HCT116 (cell line): ENCODE measurements around the gene ZBTB20.

Source experiments
- CEBPB ChIP-seq: IDR thresholded peaks from 2 replicates; pipeline ENCODE4 v1.6.1; 2012; ENCODE audit warnings: low read depth
- EZH2 ChIP-seq: fragments of 200-600 bp; sonication (generic); IDR thresholded peaks from 2 replicates; pipeline ENCODE4 v1.6.1; 2017; ENCODE audit warnings: antibody characterized with exemption, mixed run types
- JUND ChIP-seq: IDR thresholded peaks from 2 replicates; pipeline ENCODE4 v1.6.1; 2012
- POLR2A ChIP-seq: IDR thresholded peaks from 2 replicates; pipeline ENCODE4 v1.7.0; 2011; ENCODE audit warnings: borderline replicate concordance; ENCODE audit not compliant: insufficient read depth, insufficient read length; ENCODE audit errors: extremely low read depth
- RAD21 ChIP-seq: IDR thresholded peaks from 2 replicates; pipeline ENCODE4 v1.6.1; 2012; ENCODE audit warnings: low read depth, mild to moderate bottlenecking
- YY1 ChIP-seq: IDR thresholded peaks from 2 replicates; pipeline ENCODE4 v1.6.1; 2011; ENCODE audit warnings: low read length, low read depth, moderate library complexity, mild to moderate bottlenecking; ENCODE audit not compliant: insufficient replicate concordance; ENCODE audit errors: extremely low read depth
- ZNF274 ChIP-seq: fragments of 200-500 bp; sonication (Bioruptor generic); IDR thresholded peaks from 2 replicates; pipeline ENCODE4 v1.6.1; 2014; ENCODE audit warnings: mild to moderate bottlenecking, low read depth, low read length, inconsistent platforms
- TF ChIP-seq, protein P1 (sequence below), 3 experiments: fragments of 200-600 bp in 1 of 3; sonication (generic) in 1 of 3; IDR thresholded peaks in 2 of 3; conservative IDR thresholded peaks in 1 of 3; 2 replicates each; pipeline ENCODE4 v1.5.1; 2012 to 2017; ENCODE audit warnings: low read depth in 2 of 3, low read length in 2 of 3, antibody characterized with exemption in 1 of 3, borderline replicate concordance in 1 of 3, control low read depth in 1 of 3, mild to moderate bottlenecking in 1 of 3, mixed read lengths in 1 of 3, mixed run types in 1 of 3, moderate library complexity in 1 of 3; ENCODE audit not compliant: insufficient read depth in 1 of 3
- TF ChIP-seq, protein P2 (sequence below): IDR thresholded peaks from 2 replicates; pipeline ENCODE4 v1.6.1; 2012
- TF ChIP-seq, protein P3 (sequence below): IDR thresholded peaks from 2 replicates; pipeline ENCODE4 v1.6.1; 2012

DNA sequence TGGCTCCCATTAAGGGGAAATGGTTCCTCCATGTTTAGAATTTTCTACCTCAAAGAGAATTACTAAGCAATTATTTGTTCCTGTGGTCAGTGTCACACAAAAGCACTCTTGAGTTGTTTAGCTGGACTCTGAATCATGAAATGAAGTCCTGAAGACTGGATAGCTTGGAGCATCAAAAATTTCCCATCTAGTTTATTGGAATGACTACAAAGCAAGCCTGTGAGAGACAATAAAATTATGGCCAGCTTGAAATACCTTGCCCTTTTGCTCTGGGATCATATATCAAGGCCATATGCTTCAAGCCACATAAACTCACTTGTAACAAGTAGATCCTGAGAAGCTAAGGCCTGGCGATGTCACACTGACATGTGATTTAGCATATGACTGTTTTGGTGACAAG is 561.0 kb downstream of the ZBTB20 start:
- TF ChIP-seq CEBPB (no peak), EZH2 (no peak), ZNF274 (no peak), POLR2A (no peak), YY1 (no peak), RAD21 (no peak), JUND (peak; percentile 38; the same call in 1 of the 2 replicates)
- TF ChIP-seq, protein P1, sequence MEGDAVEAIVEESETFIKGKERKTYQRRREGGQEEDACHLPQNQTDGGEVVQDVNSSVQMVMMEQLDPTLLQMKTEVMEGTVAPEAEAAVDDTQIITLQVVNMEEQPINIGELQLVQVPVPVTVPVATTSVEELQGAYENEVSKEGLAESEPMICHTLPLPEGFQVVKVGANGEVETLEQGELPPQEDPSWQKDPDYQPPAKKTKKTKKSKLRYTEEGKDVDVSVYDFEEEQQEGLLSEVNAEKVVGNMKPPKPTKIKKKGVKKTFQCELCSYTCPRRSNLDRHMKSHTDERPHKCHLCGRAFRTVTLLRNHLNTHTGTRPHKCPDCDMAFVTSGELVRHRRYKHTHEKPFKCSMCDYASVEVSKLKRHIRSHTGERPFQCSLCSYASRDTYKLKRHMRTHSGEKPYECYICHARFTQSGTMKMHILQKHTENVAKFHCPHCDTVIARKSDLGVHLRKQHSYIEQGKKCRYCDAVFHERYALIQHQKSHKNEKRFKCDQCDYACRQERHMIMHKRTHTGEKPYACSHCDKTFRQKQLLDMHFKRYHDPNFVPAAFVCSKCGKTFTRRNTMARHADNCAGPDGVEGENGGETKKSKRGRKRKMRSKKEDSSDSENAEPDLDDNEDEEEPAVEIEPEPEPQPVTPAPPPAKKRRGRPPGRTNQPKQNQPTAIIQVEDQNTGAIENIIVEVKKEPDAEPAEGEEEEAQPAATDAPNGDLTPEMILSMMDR (IDR thresholded peaks at IDR 0.05 in 2 of 3, conservative IDR thresholded peaks at IDR 0.05 in 1 of 3; ENCODE audit: borderline replicate concordance in 1 of 3, insufficient read depth in 1 of 3, low read depth in 2 of 3, low read length in 2 of 3): no peak
- TF ChIP-seq, protein P2, sequence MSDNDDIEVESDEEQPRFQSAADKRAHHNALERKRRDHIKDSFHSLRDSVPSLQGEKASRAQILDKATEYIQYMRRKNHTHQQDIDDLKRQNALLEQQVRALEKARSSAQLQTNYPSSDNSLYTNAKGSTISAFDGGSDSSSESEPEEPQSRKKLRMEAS: peak; percentile 30; the same call in 1 of the 2 replicates
- TF ChIP-seq, protein P3, sequence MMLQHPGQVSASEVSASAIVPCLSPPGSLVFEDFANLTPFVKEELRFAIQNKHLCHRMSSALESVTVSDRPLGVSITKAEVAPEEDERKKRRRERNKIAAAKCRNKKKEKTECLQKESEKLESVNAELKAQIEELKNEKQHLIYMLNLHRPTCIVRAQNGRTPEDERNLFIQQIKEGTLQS: no peak
